NB4 (cell line): Measurements from ENCODE around the gene SFRP5.

ENCODE experiments used
- DNase-seq: peaks from one replicate; pipeline ENCODE4 v3.0.0; 2010; ENCODE audit warnings: low read depth
- H3K4me3 ChIP-seq: one replicate; pipeline ENCODE4 v1.5.1; 2011; ENCODE audit warnings: mild to moderate bottlenecking, low read depth, low read length, moderate library complexity
- CTCF ChIP-seq: IDR thresholded peaks from one replicate; pipeline ENCODE4 v1.5.1; 2012; ENCODE audit warnings: low read depth, low read length
- MAX ChIP-seq: IDR thresholded peaks from 2 replicates; pipeline ENCODE4 v1.6.1; 2011; ENCODE audit warnings: low read depth, low read length
- MYC ChIP-seq: IDR thresholded peaks from 2 replicates; pipeline ENCODE4 v1.6.1; 2011; ENCODE audit warnings: low read depth, low read length
- POLR2A ChIP-seq: IDR thresholded peaks from 2 replicates; pipeline ENCODE4 v1.6.1; 2011; ENCODE audit warnings: mild to moderate bottlenecking; ENCODE audit not compliant: insufficient read length; ENCODE audit errors: extremely low read depth

SFRP5 gene

GRCh38 chr10:97766996-97767924 lies 4.5 kb downstream of the SFRP5 start:
- no peak for DNase-seq
- H3K4me3 ChIP-seq: no peak overlapping the region
- no peak for TF ChIP-seq POLR2A
- no peak for TF ChIP-seq CTCF
- TF ChIP-seq MYC: no peak
- no peak for TF ChIP-seq MAX

GRCh38 chr10:97766106-97766810 lies 5.5 kb downstream of the SFRP5 start:
- no peak overlapping the region for H3K4me3 ChIP-seq
- DNase-seq: no peak
- no peak for TF ChIP-seq MYC
- no peak for TF ChIP-seq MAX
- TF ChIP-seq CTCF: no peak
- TF ChIP-seq POLR2A: no peak

GRCh38 chr10:97765201-97765600 lies 6.6 kb downstream of the SFRP5 start:
- TF ChIP-seq CTCF (no peak), MAX (no peak), POLR2A (no peak), MYC (no peak)
- no peak overlapping the region for H3K4me3 ChIP-seq
- DNase-seq: no peak

GRCh38 chr10:97764519-97764931 lies 7.3 kb downstream of the SFRP5 start:
- TF ChIP-seq CTCF: no peak
- no peak for TF ChIP-seq POLR2A
- no peak for TF ChIP-seq MAX
- no peak for TF ChIP-seq MYC
- no peak overlapping the region for H3K4me3 ChIP-seq
- DNase-seq: no peak

- no peak for DNase-seq
- TF ChIP-seq MAX (no peak), POLR2A (no peak), MYC (no peak), CTCF (no peak)
- no peak overlapping the region for H3K4me3 ChIP-seq
Measured at GRCh38 chr10:97763947-97764346, 7.9 kb downstream of the SFRP5 start.
